Mesothelial cell of epicardium (in vitro differentiated cells): Measurements from ENCODE around the gene WDR46. TPM values are rescaled to one million over a fixed set of nuclear protein-coding genes. Genes with fewer than 3 reads are reported as not detected.
"Not testable (repeated sequence)": the region's sequence is repeated elsewhere in the genome, so short reads cannot be mapped to it uniquely, and the experiment has no call there.

Experiments
- DNase-seq, 2 experiments: peaks; one replicate each; pipeline ENCODE4 v3.0.0; 2021; ENCODE audit warnings: low spot score in 2 of 2; ENCODE audit not compliant: unreplicated experiment in 2 of 2
- H3K27ac Mint-ChIP-seq: 2 replicates; pipeline ENCODE4 v1.8.0; 2021; ENCODE audit warnings: mixed read lengths
- H3K27me3 Mint-ChIP-seq: 2 replicates; pipeline ENCODE4 v1.8.0; 2021; ENCODE audit warnings: low read depth, mixed read lengths
- H3K36me3 Mint-ChIP-seq: 2 replicates; pipeline ENCODE4 v1.8.0; 2021; ENCODE audit warnings: mixed read lengths
- H3K4me1 Mint-ChIP-seq: 2 replicates; pipeline ENCODE4 v1.8.0; 2021; ENCODE audit warnings: mixed read lengths
- H3K4me3 Mint-ChIP-seq: 2 replicates; pipeline ENCODE4 v1.8.0; 2021; ENCODE audit warnings: mild to moderate bottlenecking, moderate library complexity, mixed read lengths
- H3K9me3 Mint-ChIP-seq: 2 replicates; pipeline ENCODE4 v1.8.0; 2021; ENCODE audit warnings: mixed read lengths
- total RNA-seq: library from RNA; stranded (reverse); gene quantifications from 3 replicates; pipeline ENCODE4 v1.2.1, GENCODE V29; 2021
- TF ChIP-seq, protein P1 (sequence below): fragments of 200-600 bp; sonication (generic); IDR thresholded peaks from one replicate; pipeline ENCODE4 v1.5.0; 2021; ENCODE audit warnings: antibody characterized with exemption; ENCODE audit not compliant: unreplicated experiment

WDR46 gene
- total RNA-seq, 1 donor from 2014 or later: 46.2 TPM

DNA sequence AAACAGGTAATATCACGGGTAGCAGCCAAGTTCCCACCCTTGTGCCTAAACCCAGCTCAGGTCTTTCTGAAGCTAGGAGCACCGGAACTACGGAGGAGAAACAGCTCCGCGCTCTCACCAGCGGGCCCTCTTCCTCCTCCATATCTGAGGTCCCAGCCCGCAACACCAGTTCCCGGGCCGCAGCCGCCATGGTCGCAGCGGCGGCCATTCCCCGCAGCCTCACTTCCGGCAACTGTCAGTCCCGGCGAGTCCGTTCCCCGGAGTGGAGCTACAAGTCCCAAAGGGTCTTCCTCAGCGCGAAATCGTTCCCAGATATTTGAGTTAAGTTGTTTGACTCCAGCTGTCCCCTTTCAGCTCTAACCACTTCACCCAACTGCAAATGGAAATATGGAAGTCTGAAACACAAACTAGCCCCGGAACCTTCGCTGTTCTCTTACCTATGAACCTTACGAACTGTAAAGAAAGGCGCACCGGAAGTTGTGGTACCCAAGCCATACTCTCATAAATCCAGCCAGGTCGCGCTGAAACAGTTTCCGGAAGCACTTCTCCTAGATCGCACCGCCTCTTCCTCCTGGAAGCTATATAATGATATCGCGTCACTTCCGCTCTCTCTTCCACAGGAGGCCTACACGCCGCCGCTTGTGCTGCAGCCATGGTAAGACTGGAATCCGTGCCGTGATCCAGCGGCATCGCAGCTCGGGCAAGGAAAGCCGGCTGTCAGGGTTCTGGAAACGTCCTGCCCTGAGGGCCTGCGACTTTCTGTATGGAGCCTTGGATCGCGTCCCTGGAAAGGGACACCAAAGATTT, 17.4 kb downstream of the WDR46 start, which contains the start of the genes RPS18 and VPS52:
Gene RPS18, plus strand, starts transcription at position 608 of the 807 bp plus-strand sequence. Its CDS starts 45 bp downstream, at position 653.
Gene VPS52, minus strand, starts transcription at position 409 of the 807 bp plus-strand sequence. Its CDS starts 201 bp downstream, at position 208.
- peaks cover 49% of the 10 kb centered on the region for H3K4me1 Mint-ChIP-seq

DNA sequence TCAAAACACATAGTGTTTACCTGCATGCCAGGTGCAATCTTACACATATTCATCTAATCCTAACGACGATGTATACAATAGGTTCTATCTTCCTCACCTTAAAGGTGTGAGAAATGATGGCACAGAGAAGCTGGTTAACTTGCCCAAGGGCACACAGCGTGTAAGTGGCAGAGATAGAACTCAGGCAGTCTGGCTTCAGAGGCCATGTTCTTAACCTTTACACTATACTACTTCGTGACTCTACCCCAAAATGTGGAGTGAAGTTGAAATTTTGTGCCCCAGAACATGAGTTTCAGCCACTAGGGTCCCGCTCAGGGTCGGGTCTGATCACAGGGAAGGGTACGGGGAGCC, 17.9 kb downstream of the WDR46 start:
- H3K9me3 Mint-ChIP-seq: no peaks in the 10 kb centered on the region
- peak overlapping the region; percentile 98 for H3K4me3 Mint-ChIP-seq
- H3K27me3 Mint-ChIP-seq: no peaks in the 10 kb centered on the region
- peak overlapping the region; percentile 99 for H3K27ac Mint-ChIP-seq
- no peak for DNase-seq
- H3K4me1 Mint-ChIP-seq: peaks cover 43% of the 10 kb centered on the region
- H3K36me3 Mint-ChIP-seq: peaks cover 24% of the 10 kb centered on the region
- TF ChIP-seq, protein P1, sequence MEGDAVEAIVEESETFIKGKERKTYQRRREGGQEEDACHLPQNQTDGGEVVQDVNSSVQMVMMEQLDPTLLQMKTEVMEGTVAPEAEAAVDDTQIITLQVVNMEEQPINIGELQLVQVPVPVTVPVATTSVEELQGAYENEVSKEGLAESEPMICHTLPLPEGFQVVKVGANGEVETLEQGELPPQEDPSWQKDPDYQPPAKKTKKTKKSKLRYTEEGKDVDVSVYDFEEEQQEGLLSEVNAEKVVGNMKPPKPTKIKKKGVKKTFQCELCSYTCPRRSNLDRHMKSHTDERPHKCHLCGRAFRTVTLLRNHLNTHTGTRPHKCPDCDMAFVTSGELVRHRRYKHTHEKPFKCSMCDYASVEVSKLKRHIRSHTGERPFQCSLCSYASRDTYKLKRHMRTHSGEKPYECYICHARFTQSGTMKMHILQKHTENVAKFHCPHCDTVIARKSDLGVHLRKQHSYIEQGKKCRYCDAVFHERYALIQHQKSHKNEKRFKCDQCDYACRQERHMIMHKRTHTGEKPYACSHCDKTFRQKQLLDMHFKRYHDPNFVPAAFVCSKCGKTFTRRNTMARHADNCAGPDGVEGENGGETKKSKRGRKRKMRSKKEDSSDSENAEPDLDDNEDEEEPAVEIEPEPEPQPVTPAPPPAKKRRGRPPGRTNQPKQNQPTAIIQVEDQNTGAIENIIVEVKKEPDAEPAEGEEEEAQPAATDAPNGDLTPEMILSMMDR: no peak

More for the DNA sequence above, 17.4 kb downstream of the WDR46 start, which contains the start of the genes RPS18 and VPS52:
- H3K4me3 Mint-ChIP-seq: peak within 1 kb of the TSS; percentile 98
- H3K36me3 Mint-ChIP-seq: peaks cover 23% of the 10 kb centered on the region
- no peaks in the 10 kb centered on the region for H3K9me3 Mint-ChIP-seq
- peak; percentile 85 to 86 for DNase-seq
- H3K27me3 Mint-ChIP-seq: no peaks in the 10 kb centered on the region
- TF ChIP-seq, protein P1: no peak
- peak within 1 kb of the TSS; percentile 99 for H3K27ac Mint-ChIP-seq

DNA sequence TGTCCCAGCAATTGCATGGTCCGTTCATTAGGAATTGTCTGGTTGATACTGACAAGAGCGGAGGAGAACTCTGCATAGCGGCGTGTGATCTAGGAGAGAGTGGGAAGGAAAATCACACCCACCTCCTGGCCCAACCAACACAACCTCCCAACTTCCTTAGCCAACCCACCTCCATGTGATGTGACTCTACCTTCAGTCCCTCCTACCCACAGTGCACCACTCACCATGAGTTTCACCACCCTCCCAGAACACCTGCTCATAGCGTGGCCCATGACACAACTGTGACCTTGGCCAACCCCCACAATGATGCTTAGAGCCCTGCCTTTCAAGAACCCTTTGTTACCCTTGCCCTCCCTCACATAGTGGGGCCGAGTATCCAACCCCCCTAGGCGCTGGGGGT, 25.0 kb downstream of the WDR46 start:
- H3K4me3 Mint-ChIP-seq: no peak overlapping the region
- peaks cover 49% of the 10 kb centered on the region for H3K36me3 Mint-ChIP-seq

DNA sequence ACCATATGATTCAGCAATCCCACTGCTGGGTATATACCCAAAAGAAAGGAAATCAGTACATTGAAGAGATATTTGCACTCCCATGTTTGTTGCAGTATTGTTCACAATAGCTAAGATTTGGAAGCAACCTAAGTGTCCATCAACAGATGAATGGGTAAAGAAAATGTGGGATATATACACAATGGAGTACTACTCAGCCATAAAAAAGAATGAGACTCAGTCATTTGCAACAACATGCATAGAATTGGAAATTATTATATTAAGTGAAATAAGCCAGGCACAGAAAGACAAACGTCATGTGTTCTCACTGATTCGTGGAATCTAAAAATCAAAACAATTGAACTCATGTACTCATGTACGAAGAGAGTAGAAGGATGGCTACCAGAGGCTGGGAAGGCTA, 26.5 kb downstream of the WDR46 start:
- not testable (repeated sequence) for H3K27me3 Mint-ChIP-seq, H3K27ac Mint-ChIP-seq, H3K4me3 Mint-ChIP-seq, H3K9me3 Mint-ChIP-seq, DNase-seq, H3K4me1 Mint-ChIP-seq
- H3K36me3 Mint-ChIP-seq: peaks cover 45% of the 10 kb centered on the region

More for the DNA sequence above, 25.0 kb downstream of the WDR46 start:
- no peaks in the 10 kb centered on the region for H3K4me1 Mint-ChIP-seq
- H3K9me3 Mint-ChIP-seq: no peaks in the 10 kb centered on the region
- no peak for DNase-seq
- H3K27me3 Mint-ChIP-seq: no peaks in the 10 kb centered on the region
- TF ChIP-seq, protein P1: no peak
- H3K27ac Mint-ChIP-seq: no peak overlapping the region

DNA sequence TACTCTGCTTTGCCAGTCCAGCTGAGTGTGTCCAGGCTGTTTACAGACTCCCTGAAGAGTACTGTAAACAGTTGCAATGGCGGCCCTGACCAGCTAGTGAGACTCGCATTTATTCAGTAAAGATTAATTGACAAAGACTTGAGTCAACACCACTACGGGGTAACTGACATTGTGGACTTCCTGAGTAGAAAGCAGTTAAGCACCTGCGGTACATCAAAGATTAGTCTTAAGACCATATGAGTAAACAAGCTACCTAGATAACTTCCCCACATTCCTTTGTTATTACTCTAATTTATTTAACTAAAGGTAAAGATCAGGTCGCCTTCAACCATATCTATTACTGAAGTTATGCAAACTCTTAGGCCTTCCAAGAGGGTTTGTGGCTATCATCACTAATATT, 30.0 kb downstream of the WDR46 start:
- no peaks in the 10 kb centered on the region for H3K27me3 Mint-ChIP-seq
- H3K36me3 Mint-ChIP-seq: peaks cover 42% of the 10 kb centered on the region
- H3K9me3 Mint-ChIP-seq: no peaks in the 10 kb centered on the region
- H3K27ac Mint-ChIP-seq: no peak overlapping the region
- TF ChIP-seq, protein P1: no peak
- H3K4me1 Mint-ChIP-seq: no peaks in the 10 kb centered on the region
- no peak overlapping the region for H3K4me3 Mint-ChIP-seq
- no peak for DNase-seq

DNA sequence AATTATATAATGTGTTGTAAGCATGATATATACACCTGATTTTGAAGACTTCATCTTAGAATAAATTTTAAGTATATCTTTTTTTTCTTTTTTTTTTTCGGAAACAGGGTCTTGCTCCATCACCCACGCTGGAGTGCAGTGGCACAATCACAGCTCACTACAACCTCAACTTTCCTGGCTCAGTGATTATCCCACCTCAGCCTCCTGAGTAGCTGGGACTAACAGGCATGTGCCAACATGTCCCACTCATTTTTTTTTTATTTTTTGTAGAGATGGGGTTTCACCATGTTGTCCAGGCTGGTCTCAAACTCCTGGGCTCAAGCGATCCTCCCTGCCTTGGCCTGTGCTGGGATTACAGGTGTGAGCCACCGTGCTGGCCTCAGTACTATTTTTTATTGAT, 34.4 kb downstream of the WDR46 start:
- H3K36me3 Mint-ChIP-seq: peaks cover 39% of the 10 kb centered on the region
- H3K9me3 Mint-ChIP-seq: no peaks in the 10 kb centered on the region
- peaks cover 7% of the 10 kb centered on the region for H3K4me1 Mint-ChIP-seq
- TF ChIP-seq, protein P1: no peak
- no peaks in the 10 kb centered on the region for H3K27me3 Mint-ChIP-seq
- DNase-seq: no peak
- H3K27ac Mint-ChIP-seq: no peak overlapping the region
- H3K4me3 Mint-ChIP-seq: no peak overlapping the region
